GM19023 (cell line): ENCODE measurements around the gene STYXL1.

ENCODE experiments used
- ATAC-seq: cut with Tn5 transposase; IDR thresholded peaks from one replicate; pipeline ENCODE4 v1.9.1; 2021; ENCODE audit warnings: mild to moderate bottlenecking, moderate library complexity; ENCODE audit not compliant: unreplicated experiment

Gene STYXL1

DNA sequence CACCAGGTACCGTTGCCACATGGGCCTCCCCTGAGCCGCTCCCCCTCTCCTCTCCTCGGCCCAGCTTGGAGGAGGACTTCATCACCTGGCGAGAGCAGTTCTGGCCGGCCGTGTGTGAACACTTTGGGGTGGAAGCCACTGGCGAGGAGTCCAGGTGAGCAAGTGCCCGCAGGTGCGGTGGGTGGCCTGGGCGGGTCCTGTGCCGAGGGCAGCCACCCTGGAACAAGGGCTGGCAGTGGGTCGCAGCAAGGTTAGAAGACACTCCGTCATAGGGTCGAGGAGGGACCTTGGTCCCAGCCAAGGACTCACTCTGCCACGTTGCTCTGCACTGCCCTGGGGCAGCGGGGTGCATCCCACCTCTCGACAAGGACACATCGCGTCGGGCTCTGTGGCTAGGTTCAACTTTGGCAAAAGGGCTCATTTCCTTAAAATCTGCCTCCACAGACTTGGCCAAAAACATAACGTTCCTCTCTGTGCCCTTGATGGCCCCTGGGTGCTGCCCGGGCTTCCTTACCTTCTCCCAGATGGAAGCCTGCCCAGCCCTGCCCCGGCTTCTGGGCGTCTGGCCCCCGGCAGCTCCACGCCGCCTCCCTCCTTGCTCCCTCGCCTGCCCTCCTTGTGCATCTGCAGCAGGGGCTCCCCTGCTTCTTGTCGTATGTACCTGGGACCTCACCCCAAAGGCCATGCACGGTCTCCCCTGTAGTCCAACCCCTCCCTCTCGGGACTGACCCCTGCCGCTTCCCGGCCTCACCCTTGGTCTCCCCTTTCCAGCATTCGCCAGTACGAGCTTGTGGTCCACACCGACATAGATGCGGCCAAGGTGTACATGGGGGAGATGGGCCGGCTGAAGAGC lies 66.1 kb downstream of the STYXL1 start:
- ATAC-seq: no peak

DNA sequence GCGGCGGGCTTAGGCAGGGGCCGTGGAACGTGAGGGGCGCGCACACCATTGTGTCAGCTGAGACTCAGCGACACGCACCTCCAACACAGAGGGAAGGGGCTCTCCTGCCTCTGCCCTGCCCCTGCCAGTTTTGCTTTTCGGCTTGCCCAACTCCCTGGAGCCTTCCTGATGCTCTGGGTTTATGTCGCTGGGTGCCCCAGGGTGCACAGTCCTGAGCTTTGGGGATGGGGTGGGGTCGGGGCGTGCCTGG lies 66.7 kb downstream of the STYXL1 start:
- no peak for ATAC-seq

DNA sequence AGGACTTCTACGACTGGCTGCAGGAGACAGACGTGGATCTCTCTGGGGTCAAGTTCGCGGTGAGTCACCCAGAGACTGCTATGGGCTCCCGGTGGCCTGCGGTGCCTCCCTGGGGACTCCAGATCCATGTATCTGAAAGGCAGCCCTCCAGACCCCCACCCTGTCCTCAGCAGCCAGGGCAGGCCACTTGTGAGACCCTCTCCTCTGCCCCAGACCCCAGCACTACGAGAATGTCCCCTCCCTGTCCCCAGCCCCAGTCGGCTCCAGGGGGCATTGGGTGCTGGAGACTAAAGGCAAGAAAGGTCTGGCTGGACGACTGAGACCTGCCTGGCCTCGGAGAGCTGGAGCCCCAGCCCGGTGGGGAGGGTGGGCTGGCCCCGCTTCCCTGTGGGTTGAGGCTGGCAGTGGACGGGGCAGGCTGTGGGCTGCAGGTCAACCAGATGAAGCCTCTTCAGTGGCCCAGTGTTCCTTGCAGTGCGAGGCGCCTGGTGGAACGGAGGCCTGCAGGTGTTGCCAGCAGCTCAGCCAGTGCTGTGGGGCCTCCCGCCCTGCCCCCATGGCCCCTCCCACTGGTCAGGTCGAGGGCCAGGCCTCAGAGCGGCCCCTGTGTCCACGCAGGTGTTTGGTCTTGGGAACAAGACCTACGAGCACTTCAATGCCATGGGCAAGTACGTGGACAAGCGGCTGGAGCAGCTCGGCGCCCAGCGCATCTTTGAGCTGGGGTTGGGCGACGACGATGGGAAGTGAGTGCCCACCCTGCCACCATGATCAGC lies 67.2 kb downstream of the STYXL1 start:
- no peak for ATAC-seq

DNA sequence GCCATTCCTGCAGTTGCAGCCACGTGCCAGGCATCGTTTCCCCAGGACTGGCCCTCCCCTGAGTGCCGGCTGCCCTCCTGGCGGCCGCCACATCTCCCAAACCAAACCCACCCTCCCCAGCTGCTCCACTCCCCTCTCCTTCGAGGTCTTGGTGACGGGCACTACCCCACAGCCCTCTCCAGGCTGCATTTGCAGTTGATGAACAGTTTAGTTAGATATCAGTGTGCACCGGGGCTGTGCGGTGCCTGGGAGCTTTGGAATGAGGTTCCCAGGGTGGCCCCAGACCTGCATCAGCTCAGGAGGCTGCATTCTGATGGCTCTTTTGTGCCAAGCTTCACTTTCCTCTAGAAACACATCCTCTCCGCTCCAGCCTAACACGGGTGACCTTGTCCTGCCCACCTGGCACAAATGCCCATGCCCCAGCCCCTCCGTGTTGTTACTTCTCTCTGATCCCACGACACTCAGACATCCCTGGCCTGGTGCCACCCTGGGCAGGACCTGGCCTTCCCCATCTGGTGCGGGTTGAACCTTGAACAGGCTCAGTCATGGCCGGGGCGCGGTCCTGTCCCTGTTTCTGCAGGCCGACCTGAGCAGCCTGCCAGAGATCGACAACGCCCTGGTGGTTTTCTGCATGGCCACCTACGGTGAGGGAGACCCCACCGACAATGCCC lies 67.9 kb downstream of the STYXL1 start:
- ATAC-seq: no peak

DNA sequence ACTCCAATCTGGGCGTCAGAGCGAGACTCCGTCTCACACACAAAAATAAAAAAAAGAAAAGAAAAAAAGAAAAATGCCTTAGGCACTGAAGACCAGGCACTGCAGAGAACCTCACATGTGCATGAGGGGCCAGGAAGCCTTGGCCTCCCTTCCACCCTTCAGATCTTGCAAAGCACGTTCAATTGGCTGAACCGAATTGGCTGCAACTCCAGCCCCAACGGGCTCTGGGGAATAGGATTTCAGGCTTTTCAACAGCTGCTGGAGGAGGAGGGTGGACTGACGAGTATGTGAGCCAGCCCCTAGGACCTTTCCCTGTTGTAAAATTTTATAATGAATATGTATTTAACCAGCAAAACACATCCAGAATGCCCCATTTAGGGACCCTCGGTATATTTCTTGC lies 70.1 kb downstream of the STYXL1 start:
- no peak for ATAC-seq

DNA sequence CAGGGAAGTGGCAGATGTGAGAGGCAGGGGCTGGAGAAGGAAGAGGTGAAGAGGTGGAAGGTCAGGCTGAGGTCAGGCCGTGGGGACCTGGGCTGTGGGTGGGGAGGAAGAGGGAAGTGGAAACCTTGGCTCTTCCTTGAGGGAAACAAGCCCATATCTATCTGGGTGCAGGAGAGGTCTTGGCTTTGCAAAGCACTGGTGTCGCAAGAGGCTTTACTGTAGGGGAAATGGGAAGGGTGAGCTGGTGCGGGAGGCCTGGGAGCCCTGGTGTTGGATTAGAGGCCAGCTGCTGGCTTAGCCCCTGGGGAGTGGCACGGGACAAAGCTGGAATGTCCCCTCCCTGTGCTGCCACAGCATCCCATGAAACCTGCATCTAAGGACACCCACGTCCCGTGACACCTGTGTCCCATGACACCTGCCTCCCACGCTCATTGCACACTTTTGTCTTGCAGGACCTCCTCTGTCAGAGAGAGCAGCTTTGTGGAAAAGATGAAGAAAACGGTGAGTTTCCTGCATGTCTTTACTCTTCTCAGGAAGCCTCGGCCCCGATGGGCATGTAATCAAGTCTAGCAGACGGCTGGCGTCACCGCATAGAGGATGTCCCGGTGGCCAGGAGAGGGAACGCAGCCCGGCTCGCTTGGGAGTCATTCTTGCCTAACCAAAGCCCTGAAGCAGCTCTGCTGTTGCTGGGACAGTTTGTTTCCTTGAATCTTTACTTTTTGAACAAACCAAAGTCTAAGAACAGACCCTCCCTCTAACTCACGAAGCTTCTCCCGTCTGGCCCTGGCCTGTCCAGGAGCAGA lies 75.6 kb downstream of the STYXL1 start:
- ATAC-seq: no peak

DNA sequence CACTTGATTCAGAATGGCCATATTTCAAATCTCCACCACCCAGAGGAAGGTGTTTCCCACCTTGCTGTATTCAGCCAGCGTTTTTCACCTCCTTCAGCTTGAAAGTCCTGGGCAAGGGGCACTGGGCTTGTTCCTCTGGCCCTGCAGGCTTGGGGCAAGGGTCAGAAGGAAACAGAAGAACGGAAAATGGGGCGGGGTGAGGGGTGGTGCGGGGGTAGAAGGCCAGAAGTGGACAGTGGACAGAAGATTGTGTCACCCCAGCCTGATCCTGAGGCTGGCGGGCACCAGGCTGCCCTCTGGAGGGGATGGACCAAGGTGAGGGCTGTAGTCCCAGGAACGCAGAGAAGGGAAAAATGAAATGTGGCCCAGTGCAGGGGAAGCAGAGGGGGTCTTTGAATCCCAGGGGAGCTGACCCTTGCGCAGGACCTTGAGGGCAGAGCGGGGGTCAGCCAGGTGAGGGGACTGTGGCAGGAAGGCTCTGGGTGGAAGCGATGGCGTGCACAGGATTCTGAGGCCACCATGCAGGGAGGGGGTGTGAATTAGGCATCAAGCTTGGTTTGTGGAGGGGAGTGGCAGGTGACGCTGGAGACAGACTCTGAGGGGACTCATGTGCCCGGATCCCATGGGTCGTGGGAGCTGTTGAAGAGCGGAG lies 76.4 kb downstream of the STYXL1 start:
- no peak for ATAC-seq

DNA sequence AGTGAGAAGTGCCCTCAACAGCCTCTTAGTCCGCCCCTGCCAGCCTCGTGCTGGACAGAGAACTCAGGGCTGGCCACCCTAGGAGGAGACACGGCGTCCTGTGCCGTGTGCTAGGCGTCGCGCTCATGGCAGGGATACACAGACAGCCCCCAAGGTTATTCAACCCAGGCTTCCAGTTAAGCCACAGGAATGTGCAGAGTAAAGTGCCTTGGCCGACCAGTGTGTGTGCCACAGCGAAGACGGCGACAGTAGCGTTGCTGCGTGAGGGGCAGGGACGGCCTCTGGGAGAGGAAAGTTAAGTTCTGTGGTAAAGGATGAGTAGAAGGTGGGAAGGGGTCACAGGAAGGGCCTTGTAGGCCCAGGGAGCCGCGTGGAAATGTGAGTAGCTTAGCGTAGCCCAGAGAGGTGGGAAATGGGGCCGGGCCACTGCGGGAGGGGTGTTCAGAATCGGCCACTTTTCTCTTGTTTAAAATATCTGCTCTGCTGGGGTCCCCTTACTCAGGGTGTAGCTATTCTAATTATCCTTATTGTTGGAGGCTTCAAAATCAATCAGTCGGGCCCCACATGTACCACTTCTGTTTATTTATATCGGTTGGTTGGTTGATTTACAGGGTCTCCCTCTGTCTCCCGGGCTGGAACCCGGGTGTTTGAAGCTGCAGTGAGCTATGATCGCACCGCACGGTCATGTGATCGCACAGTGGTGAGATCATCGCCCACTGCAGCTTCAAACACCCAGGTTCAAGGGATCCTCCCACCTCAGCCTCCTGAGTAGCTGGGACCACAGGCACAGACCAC lies 77.9 kb downstream of the STYXL1 start:
- no peak for ATAC-seq

DNA sequence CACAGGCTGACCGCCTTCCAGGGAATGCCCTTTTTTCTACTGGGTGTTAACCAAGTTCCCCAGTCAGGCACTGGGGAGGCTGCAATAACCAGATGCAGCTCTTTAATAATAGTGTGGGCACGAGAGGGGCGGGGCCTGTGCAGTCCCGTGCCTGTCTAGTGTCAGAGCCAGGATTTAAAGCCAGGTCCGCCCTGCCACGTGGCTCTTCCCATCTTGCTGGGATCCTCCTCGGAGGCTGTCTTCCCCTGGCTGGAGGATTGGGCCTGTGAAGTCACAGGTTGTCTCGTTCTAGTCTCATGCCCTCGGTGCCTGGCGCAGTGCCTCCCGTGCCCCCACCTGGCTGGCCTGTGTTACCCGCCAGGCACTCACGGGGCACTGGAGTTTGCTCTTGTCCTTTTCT lies 78.6 kb downstream of the STYXL1 start:
- no peak for ATAC-seq

DNA sequence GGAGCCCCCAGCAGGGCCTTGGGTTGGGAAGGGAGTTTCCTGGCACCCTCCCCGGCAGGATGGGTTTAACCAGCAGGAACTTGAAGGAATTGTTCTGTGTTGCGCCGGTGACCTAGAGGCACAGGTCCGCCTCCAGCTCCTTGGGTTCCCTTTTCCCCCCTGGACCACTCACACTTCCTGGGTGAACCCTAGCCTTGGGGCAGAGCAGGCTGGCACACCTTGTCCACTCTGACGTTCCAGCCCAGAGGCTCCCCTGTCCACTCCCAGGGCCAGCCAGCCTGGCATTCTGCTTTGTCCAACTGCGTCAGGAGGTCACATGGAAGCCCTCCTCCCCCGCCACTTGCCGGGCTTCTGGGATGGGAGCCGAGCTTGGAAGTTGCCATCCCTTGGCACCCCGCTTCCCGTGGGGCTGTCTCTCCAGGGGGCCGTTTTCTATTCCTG lies 79.2 kb downstream of the STYXL1 start:
- no peak for ATAC-seq

DNA sequence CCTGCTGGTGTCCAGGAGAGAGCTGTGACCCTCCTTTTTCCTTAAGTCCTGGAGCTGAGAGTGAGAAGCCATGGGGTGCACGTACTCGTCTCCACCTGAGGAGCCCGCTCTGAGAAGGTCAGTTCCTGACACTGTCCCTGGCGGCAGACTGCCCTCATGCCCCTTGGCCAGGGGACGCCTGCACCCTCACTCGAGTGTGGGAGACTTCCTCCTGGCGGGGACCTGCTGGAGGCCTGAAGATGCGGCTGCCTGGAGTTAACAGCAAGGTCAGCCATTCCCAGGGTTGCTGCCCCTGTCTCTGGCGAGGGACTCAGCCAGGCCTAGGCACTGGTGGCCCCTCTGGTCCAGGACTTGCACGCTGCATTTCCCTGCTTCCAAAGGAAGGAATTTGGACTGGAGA lies 79.8 kb downstream of the STYXL1 start:
- no peak for ATAC-seq

DNA sequence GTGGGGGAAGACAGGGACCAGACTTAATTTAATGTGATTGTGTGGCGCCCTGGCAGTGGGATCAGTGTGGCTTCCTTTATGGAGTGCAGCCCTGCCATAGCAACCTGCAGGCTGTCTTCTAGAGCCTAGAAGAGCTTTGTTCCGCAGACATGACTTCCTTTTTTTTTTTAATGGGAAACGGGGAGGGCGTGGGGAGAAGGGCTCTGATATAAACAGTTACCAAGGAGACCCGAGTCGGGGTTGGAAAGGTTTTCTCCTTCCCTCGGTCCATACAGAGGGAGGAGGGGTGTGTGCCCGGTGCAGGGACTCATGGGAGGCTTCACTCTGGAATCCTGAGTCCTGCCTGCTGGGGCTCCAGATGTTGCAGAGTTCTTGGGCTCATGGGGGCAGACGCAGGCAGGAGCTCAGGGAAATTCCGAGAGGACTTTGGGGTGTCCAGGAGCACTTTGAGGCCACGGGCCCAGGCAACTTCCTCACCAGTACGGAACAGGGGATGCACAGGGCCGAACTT lies 80.3 kb downstream of the STYXL1 start:
- ATAC-seq: no peak

DNA sequence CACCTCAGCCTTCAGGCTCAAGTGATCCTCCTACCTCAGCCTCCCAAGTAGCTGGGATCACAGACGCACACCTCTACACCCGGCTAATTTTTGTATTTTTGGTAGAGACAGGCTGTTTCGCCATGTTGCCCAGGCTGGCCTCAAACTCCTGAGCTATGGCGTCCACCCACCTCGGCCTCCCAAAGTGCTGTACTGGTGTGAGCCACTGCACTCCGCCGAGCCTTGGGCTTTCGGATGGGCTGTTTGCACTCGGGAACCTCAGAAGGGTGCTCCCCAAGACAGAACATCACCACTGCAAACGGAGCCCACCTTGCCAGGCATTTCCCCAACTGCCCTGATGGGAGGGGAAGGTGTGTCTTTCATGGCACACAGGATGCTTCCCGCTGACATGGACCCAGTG lies 80.7 kb downstream of the STYXL1 start:
- no peak for ATAC-seq

DNA sequence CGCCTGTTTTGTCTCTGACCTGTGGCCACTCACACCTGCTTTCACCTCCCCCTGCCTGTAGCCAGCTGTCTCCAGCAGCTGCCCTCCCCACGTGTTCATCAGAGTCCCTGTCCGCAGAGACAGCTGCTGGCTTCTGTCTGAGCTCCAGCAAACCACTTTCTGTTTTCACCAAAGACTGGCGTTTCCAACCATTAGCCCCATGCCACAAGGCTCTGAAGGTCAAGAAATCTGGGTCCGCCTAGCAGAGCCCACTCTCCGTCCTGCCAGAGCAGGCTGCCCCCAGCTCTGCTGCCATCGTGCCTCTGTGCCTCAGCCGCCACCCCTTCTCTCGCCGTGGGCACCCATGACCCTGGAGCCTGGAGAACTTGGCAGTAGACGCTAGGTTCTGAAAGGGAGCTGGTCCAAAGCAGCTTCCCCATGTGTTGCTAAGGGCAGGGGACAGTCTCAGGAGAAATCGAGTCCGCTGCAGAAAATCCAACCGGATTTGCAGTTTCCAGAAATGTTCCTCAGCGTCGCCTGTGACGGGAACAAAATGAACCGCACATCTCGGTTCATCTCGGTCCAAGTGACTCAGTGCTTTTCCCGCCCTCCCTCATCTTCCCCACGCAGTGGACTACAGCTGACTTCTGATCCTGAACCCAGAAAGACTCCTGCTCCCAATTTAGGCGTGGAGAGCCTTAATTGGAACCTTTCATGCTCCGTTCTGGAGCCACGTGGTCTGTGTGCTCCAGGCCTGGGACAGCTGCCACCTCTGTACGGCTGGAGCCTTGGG lies 81.4 kb downstream of the STYXL1 start:
- ATAC-seq: no peak

DNA sequence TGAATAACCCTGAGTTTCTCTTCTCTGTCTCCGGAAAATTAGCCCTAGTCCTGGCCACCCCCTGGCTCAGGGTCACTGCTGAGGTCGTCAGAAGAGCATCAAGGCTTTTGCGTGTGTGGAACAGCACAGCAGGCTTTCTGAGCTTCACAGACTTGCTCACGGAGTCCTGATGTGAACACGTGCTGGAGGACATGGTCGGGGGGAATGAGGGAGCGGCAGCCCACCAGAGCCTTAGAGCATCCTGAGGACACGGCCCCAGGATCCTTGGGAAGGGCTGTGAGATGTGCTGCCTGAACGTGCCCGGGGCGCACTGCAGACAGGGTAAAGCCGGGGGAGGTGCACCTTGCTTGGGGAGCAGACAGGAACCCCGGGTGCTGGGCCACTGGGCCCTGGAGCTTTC lies 82.2 kb downstream of the STYXL1 start:
- no peak for ATAC-seq

DNA sequence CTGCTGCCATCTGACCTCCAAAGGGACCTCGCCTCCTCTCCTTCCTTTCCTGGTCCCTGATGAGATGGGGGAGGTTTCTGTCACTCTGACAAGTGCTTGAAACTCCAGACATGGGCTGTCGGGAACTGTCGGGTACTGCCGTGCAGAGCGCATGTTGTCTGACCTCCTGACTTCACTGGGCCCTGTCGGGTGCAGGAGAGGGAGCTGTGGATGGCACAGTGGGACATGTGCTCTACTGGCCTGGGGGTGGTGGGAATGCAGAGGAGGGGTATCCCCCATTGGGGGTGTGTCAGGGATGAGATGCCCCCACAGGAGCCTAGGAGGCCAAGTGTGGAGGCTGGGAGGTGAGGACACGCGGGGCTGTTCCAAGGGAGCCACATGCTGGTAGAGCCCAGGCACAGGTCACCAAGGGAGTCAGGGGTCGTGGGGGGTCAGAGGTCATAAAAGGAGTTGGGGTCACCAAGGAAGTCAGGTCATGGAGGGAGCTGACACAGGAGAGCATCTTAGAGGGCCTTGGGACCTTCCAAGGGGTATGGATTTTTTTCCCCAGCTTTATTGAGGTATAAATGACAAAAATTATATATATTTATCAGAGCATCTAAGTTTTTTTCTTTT lies 84.3 kb downstream of the STYXL1 start:
- no peak for ATAC-seq

DNA sequence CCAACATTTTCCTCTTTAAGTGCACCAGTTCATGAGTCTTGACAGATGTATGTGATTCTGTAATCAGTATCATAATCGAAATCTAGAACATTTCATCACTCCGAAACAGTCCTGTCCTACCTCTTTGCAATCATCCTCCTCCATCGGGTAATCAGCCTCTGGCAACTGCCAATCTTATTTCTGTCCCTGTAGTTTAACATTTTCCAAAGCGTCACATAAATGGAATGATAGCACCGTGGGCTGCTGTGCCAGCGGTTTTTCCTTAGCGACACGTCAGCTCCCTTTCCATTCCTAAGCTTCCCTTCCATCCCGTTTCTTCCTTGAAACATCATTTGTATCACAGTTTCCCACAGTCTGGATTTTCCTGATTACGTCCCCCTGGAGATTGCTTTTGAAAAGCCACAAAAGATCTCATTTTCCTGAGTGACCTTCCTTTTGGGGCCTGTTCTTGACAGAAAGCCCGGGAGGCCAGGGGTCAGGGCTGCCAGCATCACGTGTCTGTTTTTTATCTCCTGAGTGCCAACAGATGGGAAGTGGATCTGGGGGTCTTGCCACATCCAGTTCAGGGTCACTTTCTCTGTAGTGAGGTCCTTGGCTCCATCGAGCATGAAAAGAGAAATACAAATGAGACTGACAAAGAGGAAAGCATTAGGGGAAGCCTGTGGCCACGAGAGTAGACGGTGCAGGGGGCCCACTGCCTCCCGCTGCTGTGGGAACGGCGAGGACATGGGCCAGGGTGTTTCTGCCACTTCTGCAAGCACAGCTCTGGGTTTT lies 85.0 kb downstream of the STYXL1 start:
- ATAC-seq: no peak

DNA sequence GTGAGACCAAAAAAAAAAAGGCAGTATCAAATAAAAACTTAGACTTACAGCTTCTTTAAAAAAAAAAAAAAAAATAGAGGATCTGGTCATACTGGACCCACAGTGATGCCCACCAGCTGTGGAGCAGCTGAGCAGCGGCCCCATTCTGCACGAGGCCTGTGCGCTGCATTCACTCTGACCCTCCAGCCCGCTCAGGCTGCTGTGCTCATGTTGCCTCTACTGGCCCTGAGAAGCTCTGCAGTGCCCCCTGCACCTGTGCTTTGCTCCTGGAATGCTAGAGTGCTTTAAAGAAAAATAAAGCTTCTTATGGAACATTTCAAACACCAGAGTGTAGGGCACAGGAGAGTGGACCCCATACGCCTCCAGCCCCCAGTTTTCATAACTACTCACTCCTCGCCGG lies 86.6 kb downstream of the STYXL1 start:
- no peak for ATAC-seq
